ENCODE data around the gene WWOX.
A peak's percentile ranks its signal among the peaks of the same experiment; 100 is the strongest.
"Not testable (repeated sequence)": the region's sequence is repeated elsewhere in the genome, so short reads cannot be mapped to it uniquely, and the experiment has no call there.

WWOX gene

DNA sequence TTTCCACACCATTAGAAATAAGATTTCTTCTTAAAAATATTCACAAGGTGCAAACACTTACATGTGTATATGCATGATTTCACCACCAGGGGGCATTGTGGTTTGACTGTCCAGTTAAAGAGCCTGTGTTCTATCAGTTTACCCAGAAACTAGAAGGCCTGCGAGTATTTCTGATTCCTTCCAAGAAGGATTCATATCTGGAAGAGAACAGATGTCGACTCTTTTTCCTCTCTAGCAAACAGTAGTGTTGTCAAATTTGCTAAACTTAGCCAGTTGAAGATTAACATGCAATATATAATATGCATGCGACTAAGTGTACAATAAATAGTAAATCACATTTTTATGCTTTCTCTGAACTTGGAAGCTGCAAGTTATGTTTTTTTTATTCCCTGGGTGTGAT is 404.1 kb downstream of the WWOX start:
- peak; percentile 57 for DNase-seq (ENCODE audit: low spot score)

DNA sequence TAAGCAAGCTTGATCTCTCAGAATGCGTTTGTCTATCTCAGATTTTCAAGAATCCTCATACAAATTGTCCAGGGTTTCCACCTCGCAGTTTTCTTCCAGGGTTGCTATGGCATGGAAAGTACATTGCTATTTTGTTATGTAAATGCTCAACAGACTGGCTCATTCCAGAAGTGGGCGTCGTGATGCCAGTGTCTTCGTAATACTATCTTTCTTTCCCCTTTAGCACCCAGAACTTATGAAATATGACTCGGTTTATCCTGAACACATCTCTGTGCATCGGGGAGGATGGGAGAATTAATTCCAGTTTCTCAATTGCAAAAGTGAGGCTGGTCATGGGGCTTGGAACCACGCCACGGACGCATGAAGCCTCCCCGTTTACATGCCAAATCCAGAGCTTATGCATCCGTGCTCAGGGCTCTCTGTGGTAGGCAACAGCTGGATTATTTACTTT is 405.0 kb downstream of the WWOX start:
- DNase-seq (ENCODE audit: low spot score), result no peak

DNA sequence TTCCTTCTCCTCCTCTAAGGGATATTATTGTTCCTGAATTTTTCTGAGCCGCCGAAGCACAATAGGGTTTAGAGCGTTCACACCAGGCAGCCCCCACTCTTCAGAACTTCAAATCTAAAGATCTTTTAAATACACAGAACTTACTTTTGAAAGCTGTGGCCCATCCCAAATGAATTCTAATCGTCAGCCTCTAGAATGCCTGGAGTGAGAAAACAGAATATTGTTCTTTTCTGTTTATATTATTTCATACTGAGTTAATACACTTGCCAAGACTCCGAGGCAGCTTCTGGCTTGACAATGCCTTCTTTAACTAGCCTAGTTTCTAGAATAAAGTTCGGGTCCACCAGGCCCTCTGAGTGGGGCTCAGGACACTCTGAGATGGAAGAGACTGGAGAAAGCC is 405.6 kb downstream of the WWOX start:
- no peak for DNase-seq (ENCODE audit: low spot score)

DNA sequence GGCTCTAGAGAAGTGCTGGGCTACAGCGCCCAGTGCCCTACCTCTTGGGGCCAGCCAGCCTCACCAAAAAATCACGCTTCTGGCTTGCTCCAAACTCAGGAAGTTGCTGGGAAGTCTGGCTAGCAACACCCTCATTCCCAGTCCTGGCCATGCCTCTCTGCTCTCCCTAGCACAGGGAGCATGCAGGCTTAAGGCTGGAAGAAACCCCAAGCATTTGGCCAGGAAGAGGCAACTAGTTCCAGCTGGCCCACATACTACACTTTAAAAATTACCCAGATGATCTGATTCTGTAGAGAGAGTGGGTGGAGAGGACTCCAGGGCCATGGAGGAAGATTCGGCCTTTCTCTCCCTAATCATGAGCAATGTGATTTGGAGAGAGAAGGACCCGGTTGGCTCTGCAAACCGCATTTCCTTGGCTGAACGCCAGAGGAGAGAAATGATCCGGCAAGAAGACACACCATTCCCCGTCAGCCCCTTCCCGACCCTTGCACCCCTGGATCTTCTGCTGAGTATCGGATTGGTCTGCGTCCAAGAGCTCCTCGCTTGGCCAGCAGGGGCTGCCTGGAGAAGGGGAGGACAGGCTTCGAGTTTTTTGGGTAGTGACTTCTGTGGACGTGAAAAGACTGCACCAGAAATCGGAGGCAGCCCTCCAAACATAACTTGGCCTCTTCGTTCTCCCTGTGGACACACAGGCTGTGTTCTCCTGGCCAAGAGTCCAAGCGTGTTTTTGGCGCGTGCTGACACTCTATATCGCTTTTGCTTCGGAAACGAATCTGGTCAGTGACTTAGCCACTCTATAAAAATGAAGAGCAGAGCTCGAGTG is 406.3 kb downstream of the WWOX start:
- no peak for DNase-seq (ENCODE audit: low spot score)

DNA sequence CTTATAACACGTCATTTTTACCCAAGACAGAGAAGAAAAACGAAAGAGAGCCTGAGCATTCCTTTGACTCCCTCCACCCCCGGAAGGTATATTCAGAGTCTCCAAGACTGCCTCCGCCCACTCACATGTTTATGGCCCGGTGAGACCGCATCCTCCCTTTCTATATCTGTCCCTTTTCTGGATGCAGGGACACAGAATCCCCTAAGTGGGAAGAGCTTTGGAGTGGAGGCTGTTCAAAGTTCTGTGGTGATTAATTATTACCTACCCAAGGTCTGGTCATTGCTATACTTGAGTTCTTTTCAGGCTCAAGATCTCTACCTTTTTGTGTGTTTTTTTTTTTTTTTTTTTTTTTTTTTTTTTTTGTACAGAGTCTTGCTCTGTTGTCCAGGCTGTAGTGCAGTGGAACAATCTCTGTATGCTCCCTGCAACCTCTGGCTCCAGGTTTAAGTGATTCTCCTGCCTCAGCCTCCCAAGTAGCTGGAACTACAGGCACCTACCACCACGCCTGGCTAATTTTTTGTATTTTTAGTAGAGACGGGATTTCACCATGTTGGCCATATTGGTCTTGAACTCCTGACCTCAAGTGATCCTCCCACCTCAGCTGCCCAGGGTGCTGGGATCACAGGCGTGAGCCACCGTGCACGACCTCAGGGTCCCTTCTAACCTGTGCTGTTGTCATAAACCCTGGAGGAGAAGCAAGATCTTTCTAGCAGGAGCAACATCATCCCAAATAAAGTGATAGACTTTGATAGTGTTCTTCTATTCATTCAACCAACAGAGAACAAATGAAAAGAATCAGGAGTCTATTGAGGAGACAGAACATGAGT is 407.1 kb downstream of the WWOX start:
- no peak for DNase-seq (ENCODE audit: low spot score)

DNA sequence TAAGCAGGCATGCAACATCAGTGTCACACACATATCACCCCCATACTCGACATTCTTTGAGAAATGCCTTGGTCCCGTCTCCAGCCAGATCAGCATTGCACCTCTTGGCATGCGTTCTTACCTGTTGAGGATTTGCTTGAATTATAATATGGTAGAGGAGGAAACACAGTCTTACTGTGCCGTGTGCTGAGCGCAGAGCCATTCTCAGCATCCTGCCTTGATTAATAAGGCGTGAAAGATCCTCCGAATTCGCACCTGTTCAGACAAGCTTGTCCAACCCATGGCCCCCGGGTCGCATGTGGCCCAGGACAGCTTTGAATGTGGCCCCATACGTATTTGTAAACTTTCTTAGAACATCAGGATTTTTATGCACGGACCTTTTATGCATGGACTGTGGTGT is 408.1 kb downstream of the WWOX start:
- DNase-seq (ENCODE audit: low spot score), result no peak

DNA sequence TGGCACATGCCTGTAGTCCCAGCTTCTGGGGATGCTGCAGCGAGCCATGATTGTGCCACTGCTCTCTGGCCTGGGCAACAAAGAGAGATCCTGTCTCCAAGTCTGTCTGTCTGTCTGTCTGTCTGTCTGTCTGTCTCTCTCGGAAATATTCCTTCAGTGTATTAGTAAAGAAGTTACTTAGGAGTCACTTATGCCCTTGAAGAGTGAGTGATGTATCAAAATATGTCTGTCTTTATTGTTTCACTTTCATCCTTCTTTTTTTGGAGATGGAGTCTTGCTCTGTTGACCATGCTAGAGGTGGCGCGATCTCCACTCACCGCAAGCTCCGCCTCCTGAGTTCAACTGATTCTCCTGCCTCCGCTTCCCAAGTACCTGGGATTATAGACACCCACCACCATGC is 410.5 kb downstream of the WWOX start:
- no peak for DNase-seq (ENCODE audit: low spot score)

DNA sequence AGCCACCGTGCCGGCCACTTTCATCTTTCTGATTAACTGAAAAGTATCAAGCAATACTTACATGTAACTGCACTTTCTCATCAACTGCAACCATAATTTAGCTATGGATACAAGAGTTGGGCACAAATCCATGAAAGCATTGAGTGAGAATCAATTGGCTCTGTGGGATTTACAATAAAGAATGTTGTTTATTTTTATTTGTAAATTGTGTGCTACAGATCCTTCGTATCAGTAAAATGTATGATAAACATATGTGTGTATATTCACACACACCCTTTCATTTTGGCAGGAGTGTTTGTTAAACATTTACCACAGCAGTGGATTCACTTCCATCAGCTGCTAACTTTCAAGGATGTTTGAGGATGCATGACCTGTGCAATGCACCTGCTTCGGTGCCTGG is 411.0 kb downstream of the WWOX start:
- DNase-seq (ENCODE audit: low spot score), result no peak

DNA sequence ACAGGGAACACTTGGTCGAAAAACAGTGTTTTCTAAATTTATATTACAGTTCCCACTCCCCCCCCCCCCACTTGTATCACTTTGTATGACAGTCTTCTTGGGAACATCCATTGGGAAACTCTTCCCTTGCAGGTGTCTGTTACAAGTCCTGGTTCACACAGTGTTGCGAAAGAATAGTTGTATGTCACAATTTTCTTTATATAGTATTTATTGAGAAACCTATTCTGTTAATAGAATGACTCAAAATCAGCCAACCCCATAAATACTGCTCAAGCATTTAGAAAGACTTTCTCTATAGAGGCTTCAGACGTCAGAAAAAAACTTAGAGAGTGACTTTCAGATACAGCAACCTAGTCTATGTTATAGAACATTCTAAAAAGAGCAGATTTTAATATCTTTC is 414.4 kb downstream of the WWOX start:
- no peak for DNase-seq (ENCODE audit: low spot score)

DNA sequence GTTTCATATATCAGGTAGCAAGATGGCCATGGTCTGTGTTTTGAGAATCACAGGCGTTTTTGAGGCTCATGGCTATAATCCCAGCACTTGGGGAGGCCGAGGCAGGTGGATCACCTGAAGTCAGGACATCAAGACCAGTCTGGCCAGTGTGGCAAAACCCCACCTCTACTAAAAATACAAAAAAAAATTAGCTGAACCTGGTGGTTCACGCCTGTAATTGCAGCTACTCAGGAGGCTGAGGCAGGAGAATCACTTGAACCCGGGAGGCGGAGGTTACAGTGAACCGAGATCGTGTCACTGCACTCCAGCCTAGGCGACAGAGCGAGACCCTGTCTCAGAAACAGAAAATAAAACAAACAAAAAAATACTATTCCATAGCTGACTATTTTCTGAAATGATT is 415.4 kb downstream of the WWOX start:
- not testable (repeated sequence) for DNase-seq (ENCODE audit: low spot score)

DNA sequence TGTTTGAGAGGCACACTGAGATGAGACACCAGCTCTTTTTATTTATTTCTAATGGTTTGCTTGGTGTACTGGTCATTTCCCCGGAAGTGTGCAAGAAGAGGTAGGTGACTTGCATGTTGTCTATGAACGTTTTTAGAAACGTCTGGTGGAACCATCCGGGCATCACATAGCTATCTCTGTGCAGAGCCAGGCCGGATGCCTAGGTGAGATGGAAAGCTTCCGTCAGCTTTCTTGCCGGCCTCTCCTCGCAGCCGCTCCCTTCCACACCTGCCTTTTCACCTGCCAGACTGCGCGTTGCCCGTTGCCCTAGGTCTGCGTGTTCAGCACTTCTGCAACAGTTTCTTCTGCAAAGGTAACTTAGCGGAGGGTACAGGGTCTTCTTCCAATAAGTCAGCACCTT is 416.0 kb downstream of the WWOX start:
- DNase-seq (ENCODE audit: low spot score), result no peak

DNA sequence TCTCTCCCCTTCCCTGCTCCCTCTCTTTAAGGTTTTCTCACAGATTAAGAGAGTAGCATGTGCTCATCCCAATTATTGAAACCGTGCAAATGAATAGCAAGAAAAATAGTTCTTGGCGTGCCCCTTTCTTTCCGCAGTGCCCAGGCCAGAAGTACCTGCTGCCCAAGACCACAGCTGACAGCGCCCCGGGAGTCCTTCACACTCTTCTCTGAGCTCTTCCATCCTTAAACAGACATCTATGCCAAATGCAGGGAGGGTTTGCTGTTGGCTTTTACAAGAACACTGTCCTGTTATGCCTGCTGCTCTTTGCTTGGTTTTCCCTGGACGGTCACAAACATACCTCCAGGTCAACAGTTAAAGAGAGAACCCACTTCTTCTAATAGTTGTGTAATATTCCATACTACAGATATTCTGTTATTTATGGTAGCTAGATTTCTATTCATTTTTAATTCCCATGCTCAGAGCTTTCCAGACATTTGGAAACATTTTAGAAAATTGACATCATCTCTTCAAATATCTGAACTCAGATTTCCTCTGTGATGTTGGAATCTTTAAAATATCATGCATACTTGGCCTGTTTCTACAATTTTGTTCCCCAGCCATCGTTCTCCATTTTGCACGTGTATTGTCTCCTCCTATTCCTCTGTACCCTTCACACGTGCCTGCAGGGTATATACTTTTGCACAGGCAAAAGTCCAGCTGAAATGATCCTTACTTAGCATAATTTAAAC is 416.7 kb downstream of the WWOX start:
- DNase-seq (ENCODE audit: low spot score), result no peak

DNA sequence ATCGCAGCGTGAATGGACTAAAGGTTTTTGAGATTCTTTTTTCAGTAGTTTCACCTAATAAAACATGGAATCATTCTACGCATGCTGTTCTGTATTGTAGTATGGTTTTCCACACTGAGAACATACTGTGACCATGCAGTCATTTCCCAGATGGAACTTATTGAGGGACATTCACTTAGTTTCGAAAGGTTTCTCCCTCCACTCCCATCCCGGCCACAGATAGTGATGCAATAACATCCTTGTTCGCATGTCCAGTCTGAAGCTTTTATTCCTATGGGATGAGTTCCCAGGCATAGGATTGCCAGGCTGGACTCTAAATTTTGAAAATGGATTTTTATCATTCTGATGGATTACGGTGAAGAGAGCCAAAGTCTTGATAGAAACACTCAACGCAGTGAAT is 420.4 kb downstream of the WWOX start:
- DNase-seq (ENCODE audit: low spot score), result no peak

DNA sequence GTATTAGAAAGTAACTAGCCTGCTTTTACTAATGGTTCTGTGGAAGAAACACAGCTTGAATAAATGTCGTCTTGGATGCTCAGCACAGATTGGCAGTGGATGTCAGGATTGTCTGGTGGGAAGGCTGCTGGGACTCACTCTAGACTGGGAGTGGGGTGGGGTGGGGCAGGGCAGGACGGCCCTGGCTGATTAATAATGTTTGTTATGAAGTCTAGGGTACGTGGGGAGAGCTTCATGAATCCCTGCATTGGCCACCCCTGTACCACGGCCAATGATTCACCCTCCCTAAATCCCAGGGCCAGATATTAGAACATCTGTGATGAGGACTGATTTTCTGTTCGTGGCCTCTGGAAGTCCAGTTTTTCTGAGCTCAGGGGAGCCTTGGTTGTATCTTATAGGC is 421.0 kb downstream of the WWOX start:
- no peak for DNase-seq (ENCODE audit: low spot score)

DNA sequence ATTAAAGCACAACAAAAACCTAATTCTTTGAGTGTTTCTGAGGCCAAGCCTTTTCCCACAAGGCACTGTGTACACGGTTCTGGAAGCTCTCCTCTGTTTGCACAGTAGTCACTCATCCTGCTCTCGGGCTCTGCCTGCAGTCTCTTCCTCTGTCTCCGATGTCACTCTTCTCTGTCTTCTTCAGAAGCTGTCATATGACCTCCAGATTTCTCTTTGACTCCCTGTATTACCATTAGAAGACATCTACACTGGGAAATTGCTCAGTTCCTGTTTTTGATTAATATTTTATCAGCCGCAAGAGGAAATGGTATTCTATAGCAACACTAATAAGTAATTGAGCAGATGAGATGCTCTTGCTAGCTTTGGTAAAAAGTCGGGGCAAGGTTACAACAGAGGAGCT is 422.9 kb downstream of the WWOX start:
- DNase-seq (ENCODE audit: low spot score), result no peak

DNA sequence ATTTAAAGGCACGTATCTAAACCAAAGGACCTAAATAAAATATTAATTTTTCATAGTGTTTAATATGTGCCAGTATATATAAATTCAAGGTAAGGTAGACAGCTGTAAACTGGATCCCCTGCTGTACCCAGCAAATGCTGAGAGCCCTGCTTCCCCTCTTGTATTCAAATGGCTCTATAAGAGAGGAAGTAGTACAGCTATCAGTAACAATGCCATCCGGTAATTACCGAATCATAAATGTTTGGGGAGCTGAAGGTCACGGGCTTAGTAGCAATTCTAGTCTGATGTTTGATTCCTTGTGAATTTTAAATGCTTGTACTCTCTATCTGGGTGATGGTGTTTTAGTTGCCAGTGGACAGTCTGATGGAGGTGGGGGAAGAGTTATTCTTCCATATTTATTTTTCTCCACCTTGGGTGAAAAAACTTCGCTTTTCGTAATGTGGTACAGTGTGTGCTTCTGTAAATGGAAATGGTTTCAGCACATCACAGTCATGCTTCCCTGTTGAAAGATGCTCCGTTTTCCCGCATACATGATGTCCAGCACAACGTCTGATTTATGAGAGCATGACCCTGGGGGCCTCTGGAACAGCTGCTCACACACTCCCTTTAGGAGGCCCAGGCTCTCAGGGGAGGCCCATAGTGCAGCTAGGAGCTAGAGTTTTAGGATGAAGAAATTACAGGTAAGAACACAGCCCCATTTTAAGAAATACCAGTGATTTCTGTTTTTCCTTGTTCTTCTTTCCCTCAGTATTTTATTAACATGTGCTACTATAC is 423.9 kb downstream of the WWOX start:
- no peak for DNase-seq (ENCODE audit: low spot score)

DNA sequence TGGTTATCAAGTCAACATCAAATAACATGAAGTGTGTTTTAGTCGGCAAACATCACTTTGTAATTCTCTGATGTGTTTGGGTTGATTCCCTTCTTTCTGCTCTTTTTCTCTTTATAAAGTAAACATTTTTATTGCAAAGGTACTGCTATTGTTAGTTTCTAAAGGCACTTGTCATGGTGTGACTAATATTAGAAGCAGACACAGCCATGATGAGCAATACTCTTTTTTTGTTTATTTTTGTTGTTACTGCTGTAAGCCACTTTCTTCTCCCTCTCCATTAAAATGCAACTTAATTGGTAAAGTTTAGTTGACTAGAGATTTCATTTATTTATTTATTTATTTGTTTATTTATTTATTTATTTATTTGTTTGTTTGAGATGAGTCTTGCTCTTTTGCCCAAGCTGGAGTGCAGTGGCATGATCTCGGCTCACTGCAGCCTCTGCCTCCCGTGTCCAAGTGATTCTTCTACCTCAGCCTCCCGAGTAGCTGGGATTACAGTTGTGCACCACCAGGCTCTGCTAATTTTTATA is 424.7 kb downstream of the WWOX start:
- DNase-seq (ENCODE audit: low spot score), result no peak

DNA sequence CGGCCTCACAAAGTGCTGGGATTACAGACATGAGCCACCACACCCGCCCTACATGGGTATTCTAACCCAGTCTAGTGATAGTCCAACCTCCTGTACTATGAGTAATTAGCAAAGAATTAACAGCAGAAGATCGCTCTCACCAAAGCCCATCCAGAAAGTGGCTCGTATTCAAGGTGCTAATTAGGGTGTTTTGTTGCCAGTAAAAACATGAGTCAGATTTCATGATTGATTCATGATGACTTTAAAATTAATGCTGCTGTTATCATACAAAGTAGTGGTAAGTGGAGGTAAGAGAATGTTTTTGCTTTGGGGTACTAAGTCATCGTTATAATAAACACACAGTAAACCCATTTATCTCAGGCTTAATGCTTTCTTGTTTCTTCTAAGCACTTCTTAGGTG is 428.8 kb downstream of the WWOX start:
- DNase-seq (ENCODE audit: low spot score), result no peak

DNA sequence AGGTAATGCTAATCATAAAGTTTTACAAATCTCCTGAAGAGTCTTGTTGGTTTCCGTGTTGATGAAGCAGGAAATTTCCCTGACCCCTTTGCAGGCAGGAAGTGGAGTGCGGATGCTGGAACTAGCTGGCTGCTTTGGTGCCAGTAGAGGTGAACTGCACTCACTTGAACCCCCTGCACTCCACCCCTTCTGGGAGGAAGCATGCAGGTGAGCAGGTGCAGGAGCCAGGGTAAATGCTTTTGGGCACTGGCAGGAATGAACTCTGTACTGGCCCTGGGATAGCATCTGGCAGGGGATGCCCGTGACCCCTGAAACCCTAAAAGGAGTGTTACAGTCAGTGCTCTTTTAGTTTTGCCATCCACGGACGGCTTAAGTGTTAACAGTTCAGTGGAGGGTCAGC is 430.4 kb downstream of the WWOX start:
- DNase-seq (ENCODE audit: low spot score), result no peak

DNA sequence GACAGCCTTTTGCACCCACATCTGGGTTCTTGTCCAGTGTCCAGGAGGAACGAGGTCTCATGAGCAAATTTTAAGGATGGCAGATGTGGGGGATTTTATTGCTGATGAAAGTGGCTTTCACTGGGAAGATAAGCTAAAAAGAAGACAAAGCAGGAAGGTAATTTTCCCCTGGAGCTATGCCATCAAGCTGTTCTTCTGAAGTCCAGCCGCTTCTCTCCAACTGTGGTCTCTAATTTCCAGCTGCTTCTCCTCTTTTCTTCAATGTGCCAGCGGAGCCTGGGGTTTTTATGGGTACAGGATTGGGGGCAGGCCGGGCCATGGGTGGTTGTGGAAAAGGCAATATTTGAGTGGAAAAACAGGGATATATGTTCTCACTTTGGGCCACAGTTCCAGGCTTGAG is 430.8 kb downstream of the WWOX start:
- DNase-seq (ENCODE audit: low spot score), result no peak

DNA sequence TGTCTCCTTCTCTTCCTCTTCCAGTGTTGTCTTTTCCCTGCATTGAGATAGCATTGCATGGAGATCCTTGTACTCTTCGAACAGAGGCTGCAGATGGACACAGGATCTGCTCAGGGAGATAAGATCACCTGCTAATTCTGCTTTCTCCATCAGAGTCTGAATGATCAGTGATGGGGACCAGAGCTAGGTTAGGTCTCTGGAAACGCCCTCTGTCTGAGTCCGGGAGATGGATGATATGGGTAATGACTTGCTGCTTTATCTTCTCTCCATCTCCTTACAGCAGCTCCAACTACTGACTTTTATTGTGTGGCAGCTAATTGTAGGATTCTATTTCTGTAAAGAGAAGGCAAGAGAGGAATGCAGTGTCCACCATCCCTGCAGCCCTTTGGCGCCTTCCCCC is 435.6 kb downstream of the WWOX start:
- DNase-seq (ENCODE audit: low spot score), result no peak

DNA sequence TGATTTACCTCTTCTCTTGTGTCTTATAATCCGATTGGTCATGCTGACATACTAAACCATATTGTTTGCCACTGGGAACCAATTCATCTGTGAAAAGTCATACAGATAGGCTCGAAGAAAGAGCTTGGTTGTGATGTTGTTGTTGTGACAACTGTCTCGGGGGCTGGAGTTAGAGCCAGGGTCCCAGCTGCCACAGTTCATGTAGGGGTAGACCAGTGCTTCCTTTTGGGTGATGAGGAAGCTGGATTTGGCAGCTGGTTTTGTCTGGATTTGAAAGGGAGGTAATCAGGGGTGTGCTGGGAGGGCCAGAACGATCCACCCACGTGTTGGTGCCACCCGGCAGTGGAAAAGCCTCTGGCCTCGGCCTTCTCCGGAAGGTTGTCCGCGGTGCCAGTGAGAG is 438.1 kb downstream of the WWOX start:
- DNase-seq (ENCODE audit: low spot score), result no peak
